Measurements from ENCODE around the gene IL17C.

Gene IL17C

DNA sequence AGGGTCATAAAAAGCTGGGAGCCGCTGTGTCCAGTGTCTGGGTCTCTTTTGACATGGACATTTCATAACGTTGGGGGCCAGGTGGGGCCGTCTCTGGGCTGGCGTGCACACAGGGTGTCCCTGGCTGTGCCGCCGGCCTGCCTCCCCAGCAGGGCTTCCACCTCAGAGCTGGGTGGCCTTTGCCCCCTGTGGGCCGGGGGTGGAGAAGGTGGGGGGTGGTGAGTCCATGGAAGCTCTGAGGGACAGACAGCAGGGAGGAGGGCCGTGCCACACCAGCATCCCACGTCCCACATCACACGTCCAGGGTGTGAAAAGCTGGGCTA is 48.8 kb downstream of the IL17C start:
- DNase-seq, result no peak

DNA sequence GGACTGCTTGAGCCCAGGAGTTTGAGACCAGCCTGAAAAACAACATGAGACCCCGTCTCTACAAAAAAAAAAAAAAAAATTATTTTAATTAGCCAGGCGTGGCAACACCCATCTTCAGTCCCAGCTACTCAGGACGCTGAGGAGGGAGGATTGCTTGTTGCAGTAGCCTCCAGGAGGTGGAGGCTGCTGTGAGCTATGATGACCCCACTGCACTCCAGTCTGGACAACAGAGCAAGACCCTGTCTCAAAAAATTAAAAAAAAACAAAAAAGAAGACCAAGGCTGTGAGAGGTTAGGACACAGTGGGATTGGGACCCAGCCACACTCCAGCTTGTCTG is 49.3 kb downstream of the IL17C start:
- peak; percentile 22 for DNase-seq

DNA sequence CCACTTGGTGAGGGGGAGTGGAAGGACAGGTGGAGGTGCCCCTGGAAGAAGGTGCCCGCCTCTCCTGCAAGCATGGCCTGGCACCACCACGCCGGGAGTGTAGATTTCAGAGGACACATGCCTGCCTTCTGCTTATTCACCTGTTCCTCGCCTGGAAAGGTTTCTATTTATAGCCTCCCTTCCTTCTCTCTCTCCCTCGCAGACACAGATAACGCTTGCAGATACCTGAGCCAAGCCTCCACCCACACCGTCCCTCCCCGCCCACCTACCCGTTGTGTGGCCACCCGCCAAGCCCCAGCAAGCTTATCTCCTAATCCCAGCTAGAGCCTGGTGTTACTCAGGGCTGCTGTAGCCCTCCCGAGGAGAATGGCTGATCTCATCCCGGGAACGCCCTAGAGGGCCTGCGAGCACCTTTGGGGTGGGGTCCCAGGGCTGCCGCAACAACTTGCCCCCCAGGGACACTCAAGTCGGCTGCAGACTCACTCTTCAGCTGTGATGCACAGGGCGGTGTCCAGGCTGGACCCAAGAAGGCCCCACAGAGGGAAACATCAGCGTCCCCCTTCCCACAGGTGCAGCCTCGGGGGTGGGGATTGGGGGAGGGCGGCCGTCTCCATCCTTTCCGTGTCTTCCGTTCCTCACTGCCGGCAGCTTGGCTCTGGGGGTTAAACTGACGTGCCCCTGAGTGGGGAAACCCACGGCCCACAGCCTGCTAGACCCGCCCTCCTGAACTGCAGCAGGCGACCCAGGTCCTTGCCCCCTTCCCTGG is 49.8 kb downstream of the IL17C start:
- DNase-seq, result peak; percentile 90

All from NCI-H2171 (cell line).